WI38 (cell line): ENCODE data around the gene EXOSC1.
A peak's percentile ranks its signal among the peaks of the same experiment; 100 is the strongest.
"Not testable (repeated sequence)": the region's sequence is repeated elsewhere in the genome, so short reads cannot be mapped to it uniquely, and the experiment has no call there.

ENCODE experiments used
- H3K4me3 ChIP-seq: 2 replicates; pipeline ENCODE4 v1.5.1; 2011; ENCODE audit warnings: low read depth, mild to moderate bottlenecking, control low read depth, low read length
- TF ChIP-seq, protein P1 (sequence below): IDR thresholded peaks from 2 replicates; pipeline ENCODE4 v1.5.1; 2012; ENCODE audit warnings: low read depth, mild to moderate bottlenecking, control low read depth, low read length

EXOSC1 gene

DNA sequence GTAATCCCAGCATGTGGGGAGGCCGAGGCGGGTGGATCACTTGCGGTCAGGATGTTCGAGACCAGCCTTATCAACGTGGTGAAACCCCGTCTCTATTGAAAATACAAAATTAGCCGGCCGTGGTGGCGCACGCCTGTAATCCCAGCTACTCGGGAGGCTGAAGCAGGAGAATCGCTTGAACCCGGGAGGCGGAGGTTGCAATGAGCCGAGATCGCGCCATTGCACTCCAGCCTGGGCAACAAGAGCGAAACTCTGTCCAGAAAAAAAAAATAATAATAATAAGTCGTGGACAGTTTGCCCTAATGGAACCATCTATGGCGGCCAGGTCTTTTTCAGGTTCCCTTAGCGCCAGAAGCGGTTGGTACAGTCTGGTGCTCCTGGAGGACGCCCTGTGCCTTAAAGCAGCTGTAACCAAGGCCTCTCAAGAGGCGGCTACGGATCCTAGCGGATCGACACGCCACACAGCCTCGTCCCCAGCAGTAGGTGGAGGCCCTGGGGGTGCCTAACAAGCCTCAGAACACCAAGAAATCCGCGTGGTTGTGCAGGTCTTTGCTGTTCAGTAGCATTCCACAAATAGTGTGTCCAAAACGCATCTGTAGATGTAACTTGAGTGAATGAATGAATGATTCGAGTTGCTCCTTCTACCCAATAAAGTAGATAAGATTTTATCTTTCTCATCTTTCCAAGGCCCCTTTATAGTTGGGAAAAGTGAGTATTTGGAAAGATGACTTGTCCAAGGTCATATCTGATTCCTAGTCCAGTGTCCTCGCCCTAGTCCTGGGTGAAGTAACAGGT lies 18.8 kb downstream of the EXOSC1 start:
- TF ChIP-seq, protein P1, sequence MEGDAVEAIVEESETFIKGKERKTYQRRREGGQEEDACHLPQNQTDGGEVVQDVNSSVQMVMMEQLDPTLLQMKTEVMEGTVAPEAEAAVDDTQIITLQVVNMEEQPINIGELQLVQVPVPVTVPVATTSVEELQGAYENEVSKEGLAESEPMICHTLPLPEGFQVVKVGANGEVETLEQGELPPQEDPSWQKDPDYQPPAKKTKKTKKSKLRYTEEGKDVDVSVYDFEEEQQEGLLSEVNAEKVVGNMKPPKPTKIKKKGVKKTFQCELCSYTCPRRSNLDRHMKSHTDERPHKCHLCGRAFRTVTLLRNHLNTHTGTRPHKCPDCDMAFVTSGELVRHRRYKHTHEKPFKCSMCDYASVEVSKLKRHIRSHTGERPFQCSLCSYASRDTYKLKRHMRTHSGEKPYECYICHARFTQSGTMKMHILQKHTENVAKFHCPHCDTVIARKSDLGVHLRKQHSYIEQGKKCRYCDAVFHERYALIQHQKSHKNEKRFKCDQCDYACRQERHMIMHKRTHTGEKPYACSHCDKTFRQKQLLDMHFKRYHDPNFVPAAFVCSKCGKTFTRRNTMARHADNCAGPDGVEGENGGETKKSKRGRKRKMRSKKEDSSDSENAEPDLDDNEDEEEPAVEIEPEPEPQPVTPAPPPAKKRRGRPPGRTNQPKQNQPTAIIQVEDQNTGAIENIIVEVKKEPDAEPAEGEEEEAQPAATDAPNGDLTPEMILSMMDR: no peak

DNA sequence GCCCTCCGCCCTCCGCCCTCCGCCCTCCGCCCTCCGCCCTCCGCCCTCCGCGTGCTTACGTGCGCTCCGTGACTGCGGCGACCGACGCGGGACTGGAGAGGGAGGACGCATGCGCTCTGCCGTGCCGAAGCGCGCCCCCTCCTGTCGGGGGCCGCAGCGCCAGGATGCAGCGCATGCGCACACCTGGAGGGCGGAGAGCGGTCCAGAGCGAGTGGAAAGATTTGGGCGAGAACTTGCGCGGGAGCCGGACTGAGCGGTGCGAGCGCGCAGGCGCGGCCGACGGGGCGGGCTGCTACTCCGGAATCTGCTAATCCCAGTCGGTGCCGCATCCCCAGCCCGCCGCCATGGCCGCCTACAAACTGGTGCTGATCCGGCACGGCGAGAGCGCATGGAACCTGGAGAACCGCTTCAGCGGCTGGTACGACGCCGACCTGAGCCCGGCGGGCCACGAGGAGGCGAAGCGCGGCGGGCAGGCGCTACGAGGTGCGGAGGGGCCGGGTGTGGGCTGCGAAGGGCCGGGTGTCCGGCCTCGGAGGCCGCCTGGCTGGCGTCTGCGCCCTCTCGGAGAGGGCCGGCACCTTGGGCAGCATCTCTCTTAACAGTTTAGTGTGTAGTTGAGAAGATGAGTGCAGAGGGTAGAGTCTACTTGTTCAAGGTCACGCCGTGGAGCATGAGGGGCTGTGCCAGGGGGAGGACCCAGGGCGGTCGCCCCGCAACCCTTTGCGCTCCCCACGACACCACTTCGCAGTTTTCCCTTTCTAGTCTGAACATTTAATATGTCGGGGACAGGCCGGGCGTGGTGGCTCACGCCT lies 19.6 kb downstream of the EXOSC1 start, which contains the start of gene PGAM1:
PGAM1 (plus strand) TSS at position 228 of the 812 bp plus-strand sequence; CDS start at position 345, 117 bp downstream.
- peak within 1 kb of the TSS; percentile 91 for H3K4me3 ChIP-seq
- TF ChIP-seq, protein P1: peak; percentile 44

More for the DNA sequence above, 18.8 kb downstream of the EXOSC1 start:
- H3K4me3 ChIP-seq: peak overlapping the region; percentile 91

- H3K4me3 ChIP-seq: not testable (repeated sequence)
Observed at GRCh38 chr10:97423757-97424098, 22.1 kb downstream of the EXOSC1 start.

DNA sequence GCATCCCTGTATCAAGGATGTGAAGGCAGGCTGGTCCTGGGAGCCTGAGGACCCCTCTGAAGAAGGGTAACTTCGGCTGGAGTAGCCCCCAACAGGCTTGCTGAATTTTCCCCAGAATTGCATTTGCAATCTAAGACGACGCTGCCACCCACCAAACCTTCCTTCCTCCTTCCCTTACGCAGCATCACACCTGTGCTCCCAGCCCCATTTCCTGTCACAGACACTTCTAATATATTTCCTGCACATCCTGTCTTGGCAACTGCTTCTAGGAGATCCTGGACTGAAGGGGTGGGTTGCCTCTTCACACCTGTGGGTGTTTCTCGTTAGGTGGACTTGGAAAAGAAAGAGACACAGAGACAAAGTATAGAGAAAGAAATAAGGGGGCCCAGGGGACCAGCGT lies 29.2 kb downstream of the EXOSC1 start:
- TF ChIP-seq, protein P1: no peak
- H3K4me3 ChIP-seq: no peak overlapping the region

- no peak overlapping the region for H3K4me3 ChIP-seq
- TF ChIP-seq, protein P1: no peak
Observed at GRCh38 chr10:97412891-97413304, 32.9 kb downstream of the EXOSC1 start.

DNA sequence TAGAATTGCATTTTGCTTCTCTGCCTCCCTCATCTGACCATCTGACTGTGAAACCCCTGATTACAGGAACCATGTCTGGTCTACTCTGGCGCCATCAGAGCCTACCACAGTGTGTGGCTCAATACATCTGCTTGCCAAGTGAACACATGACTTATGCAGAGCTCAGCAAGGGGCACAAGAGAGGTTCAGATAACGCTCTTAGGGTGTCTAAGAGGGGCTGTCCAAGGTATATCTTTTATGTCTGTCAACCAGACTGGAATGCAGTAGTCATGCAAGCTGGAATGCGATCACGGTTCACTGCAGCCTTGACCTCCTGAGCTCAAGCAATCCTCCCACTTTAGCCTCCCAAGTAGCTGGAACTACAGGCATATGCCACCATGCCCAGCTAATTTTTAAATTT lies 34.4 kb downstream of the EXOSC1 start:
- TF ChIP-seq, protein P1: no peak
- no peak overlapping the region for H3K4me3 ChIP-seq

- TF ChIP-seq, protein P1: no peak
- H3K4me3 ChIP-seq: no peak overlapping the region
Observed at GRCh38 chr10:97408496-97408992, 37.3 kb downstream of the EXOSC1 start.
